ENCODE data around the gene CSMD2.

Gene CSMD2

GRCh38 chr1:33468011-33468410 is 697.0 kb downstream of the CSMD2 start:
- FAIRE-seq = no peak

DNA sequence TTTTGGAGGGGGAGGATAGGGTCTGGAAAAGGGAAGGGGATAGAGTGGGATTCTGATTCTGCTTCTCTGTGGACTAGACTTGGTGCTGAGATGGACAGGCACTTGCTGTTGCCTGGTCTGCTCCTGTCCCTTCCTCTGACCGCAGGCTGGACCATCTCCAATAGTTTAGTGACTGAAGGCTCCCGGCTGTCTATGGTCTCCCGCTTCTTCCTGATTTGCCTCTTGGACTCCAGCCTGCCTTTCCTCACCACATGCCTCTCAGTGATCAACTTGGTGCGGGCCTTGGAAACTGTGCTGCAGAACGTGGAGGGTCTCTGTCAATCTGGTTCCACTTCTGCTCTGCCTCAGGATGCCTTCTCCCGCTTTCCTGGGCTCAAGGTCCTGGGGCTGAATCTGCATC is 698.9 kb downstream of the CSMD2 start:
- FAIRE-seq = no peak

DNA sequence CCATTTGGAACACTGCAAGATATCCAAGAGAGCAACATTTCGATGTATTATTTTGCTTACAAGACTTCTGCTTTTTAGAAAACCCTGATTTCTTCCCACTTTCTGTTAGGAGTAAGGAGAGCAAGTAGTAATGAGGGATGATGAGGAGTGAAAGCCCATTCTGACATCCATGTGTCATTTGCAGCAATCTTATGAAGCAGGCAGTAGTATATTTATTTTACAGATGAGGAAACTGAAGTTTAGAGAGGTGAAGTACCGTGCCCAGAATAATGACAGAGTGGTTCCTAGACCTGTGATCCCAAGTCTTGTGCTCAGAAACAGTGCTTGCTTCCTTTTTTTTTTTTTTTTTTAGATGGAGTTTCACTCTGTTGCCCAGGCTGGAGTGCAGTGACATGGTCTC is 699.7 kb downstream of the CSMD2 start:
- no peak for FAIRE-seq

DNA sequence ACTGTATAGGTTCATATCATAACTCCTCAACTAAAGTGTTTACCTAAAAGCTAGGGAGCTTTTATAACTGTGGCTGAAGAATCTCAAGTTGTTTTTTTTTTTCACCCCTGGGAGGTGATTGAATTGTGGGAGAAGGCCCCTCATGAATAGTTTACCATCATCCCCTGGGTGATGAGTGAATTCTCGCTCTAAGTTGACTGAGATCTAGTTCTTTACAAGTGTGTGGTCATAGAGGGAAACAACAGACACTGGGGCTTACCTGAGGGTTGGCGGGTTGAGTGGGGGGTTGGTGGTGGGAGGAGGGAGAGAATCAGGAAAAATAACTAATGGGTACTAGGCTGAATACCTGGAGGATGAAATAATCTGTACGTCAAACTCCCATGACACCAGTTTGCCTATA is 700.5 kb downstream of the CSMD2 start:
- no peak for FAIRE-seq

Measured in G401.6 (cell line).